HEK293 (cell line): ENCODE measurements around the gene UBAP2.

Experiments
- CTCF ChIA-PET: fragments of 350-600 bp; formaldehyde crosslinking; extraction: SDS; loops from one replicate; lab custom pipeline; 2021; ENCODE audit warnings: antibody characterized with exemption; lab: Yijun Ruan, JAX
- POLR2A ChIA-PET: fragments of 300-600 bp; formaldehyde crosslinking; extraction: SDS; loops from one replicate; lab custom pipeline; 2020; ENCODE audit warnings: antibody characterized with exemption, inconsistent platforms; lab: Yijun Ruan, JAX
- H3K27ac ChIP-seq: fragments of 200-500 bp; sonication (Bioruptor generic); 2 replicates; pipeline ENCODE4 v1.5.1; 2014; ENCODE audit warnings: low read depth, low read length, control low read depth, inconsistent platforms; ENCODE audit errors: extremely low read depth
- H3K36me3 ChIP-seq, 2 experiments: fragments of 200-500 bp in 1 of 2; sonication (Bioruptor generic) in 1 of 2; 1 replicate in 1 of 2; 2 replicates in 1 of 2; pipeline ENCODE4 v1.5.1; 2014 to 2017; ENCODE audit warnings: inconsistent platforms in 2 of 2, low read length in 2 of 2; ENCODE audit not compliant: control insufficient read depth in 2 of 2, insufficient read depth in 1 of 2
- H3K4me1 ChIP-seq: fragments of 200-500 bp; sonication (Bioruptor generic); 2 replicates; pipeline ENCODE4 v1.5.1; 2014; ENCODE audit warnings: mild to moderate bottlenecking, low read length, inconsistent platforms; ENCODE audit not compliant: control insufficient read depth, insufficient read depth
- H3K4me3 ChIP-seq: 2 replicates; pipeline ENCODE4 v1.5.1; 2011; ENCODE audit warnings: low read depth, mild to moderate bottlenecking, control low read depth, low read length, moderate library complexity
- H3K9me3 ChIP-seq: fragments of 200-500 bp; sonication (Bioruptor generic); 2 replicates; pipeline ENCODE4 v1.5.1; 2014; ENCODE audit warnings: low read depth, low read length, inconsistent platforms; ENCODE audit not compliant: control insufficient read depth, insufficient read depth
- KLF16 ChIP-seq: fragments of 450-650 bp; formaldehyde crosslinking; IDR thresholded peaks from 2 replicates; pipeline ENCODE4 v1.5.1; 2017; ENCODE audit warnings: missing biosample characterization, missing genetic modification characterization
- SCRT2 ChIP-seq: fragments of 450-650 bp; formaldehyde crosslinking; IDR thresholded peaks from 2 replicates; pipeline ENCODE4 v1.5.1; 2016; ENCODE audit warnings: missing biosample characterization, missing genetic modification characterization
- ZBTB48 ChIP-seq: fragments of 450-650 bp; formaldehyde crosslinking; IDR thresholded peaks from 2 replicates; pipeline ENCODE4 v1.5.1; 2016; ENCODE audit warnings: missing biosample characterization, missing genetic modification characterization
- ZNF114 ChIP-seq: fragments of 450-650 bp; formaldehyde crosslinking; IDR thresholded peaks from 2 replicates; pipeline ENCODE4 v1.5.0; 2017; ENCODE audit warnings: missing biosample characterization, missing genetic modification characterization
- ZNF2 ChIP-seq: fragments of 450-650 bp; formaldehyde crosslinking; IDR thresholded peaks from 2 replicates; pipeline ENCODE4 v1.5.1; 2016; ENCODE audit warnings: missing biosample characterization, missing genetic modification characterization
- ZNF221 ChIP-seq: fragments of 450-650 bp; formaldehyde crosslinking; IDR thresholded peaks from 2 replicates; pipeline ENCODE4 v1.5.1; 2017; ENCODE audit warnings: missing biosample characterization, missing genetic modification characterization, borderline replicate concordance
- ZNF654 ChIP-seq: fragments of 450-650 bp; formaldehyde crosslinking; IDR thresholded peaks from 2 replicates; pipeline ENCODE4 v1.5.1; 2016; ENCODE audit warnings: low read depth, missing biosample characterization, missing genetic modification characterization
- TF ChIP-seq, protein P1 (sequence below): fragments of 450-650 bp; formaldehyde crosslinking; IDR thresholded peaks from 2 replicates; pipeline ENCODE4 v1.5.1; 2016; ENCODE audit warnings: missing biosample characterization, missing genetic modification characterization
- TF ChIP-seq, protein P2 (sequence below): fragments of 450-650 bp; formaldehyde crosslinking; IDR thresholded peaks from 2 replicates; pipeline ENCODE4 v1.5.1; 2016; ENCODE audit warnings: missing biosample characterization, missing genetic modification characterization, low read depth
- TF ChIP-seq, protein P3 (sequence below): fragments of 450-650 bp; formaldehyde crosslinking; IDR thresholded peaks from 2 replicates; pipeline ENCODE4 v1.5.1; 2016; ENCODE audit warnings: missing biosample characterization, missing genetic modification characterization
- TF ChIP-seq, protein P4 (sequence below): fragments of 450-650 bp; formaldehyde crosslinking; IDR thresholded peaks from 2 replicates; pipeline ENCODE4 v1.5.1; 2017; ENCODE audit warnings: missing biosample characterization, missing genetic modification characterization
- TF ChIP-seq, protein P5 (sequence below): fragments of 450-650 bp; formaldehyde crosslinking; conservative IDR thresholded peaks from 2 replicates; pipeline ENCODE4 v1.5.1; 2016; ENCODE audit warnings: low read depth, missing biosample characterization, missing genetic modification characterization

The UBAP2 gene

DNA sequence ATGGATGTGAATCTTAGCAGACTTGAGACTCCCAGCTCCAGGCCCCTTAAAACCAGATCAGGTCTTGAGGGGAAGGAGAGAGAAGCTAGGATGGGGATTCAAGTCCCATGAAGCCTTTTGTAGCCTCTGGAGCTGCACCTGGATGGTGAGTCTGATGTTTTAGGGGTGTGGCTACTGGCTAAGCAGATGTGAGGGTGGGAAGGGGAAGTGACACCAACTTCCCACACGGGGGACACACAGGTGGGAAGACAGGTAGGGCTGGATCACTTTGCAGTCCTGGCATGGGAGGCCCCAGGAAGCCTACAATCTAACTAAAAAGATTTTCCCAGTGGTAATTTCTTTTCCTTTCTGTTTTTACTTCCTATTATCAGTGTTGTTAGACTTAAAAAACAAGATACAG lies 38.7 kb upstream of the UBAP2 start:
- Histone ChIP-seq H3K4me3 (no peak overlapping the region), H3K4me1 (no peaks in the 10 kb centered on the region), H3K9me3 (no peaks in the 10 kb centered on the region), H3K36me3 (peaks cover 26 to 66% of the 10 kb centered on the region in 2 experiments)
- POLR2A ChIA-PET: no interaction called here
- no peak for TF ChIP-seq ZBTB48 (tag by site-specific recombination)
- TF ChIP-seq, all 188 proteins: peak for 0
- CTCF ChIA-PET: interaction anchor here (0.7 kb wide), 1 partner anchor 21 kb away, joined by 3 read pairs; no protein-coding TSS in a partner anchor
- H3K27ac ChIP-seq: no peak overlapping the region

DNA sequence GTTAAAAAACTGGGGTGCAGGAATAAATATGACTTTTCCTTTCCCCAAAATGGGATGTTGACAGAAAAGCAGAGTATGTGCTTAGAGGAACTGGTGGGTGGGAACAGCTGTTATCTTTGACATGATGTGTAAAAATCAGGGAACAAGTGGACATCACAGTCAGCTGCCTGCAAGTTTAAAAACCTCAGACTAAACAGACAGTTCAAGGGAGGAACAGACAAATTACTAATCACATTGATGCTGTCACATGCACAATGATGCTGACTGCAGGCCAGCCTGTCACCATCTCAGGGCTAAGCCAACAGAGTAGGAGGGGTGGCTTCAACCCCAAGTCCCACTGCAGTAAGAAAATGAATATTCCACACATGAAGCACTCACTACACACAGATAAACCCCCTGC lies 38.2 kb upstream of the UBAP2 start:
- no peaks in the 10 kb centered on the region for H3K9me3 ChIP-seq
- H3K4me3 ChIP-seq: no peak overlapping the region
- ChIA-PET POLR2A (no interaction called here), CTCF (no interaction called here)
- peaks cover 26 to 62% of the 10 kb centered on the region in 2 experiments for H3K36me3 ChIP-seq
- TF ChIP-seq, protein P1, sequence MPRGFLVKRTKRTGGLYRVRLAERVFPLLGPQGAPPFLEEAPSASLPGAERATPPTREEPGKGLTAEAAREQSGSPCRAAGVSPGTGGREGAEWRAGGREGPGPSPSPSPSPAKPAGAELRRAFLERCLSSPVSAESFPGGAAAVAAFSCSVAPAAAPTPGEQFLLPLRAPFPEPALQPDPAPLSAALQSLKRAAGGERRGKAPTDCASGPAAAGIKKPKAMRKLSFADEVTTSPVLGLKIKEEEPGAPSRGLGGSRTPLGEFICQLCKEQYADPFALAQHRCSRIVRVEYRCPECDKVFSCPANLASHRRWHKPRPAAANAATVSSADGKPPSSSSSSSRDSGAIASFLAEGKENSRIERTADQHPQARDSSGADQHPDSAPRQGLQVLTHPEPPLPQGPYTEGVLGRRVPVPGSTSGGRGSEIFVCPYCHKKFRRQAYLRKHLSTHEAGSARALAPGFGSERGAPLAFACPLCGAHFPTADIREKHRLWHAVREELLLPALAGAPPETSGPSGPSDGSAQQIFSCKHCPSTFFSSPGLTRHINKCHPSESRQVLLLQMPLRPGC: no peak
- TF ChIP-seq SCRT2 (tag by site-specific recombination): no peak
- TF ChIP-seq, protein P2, sequence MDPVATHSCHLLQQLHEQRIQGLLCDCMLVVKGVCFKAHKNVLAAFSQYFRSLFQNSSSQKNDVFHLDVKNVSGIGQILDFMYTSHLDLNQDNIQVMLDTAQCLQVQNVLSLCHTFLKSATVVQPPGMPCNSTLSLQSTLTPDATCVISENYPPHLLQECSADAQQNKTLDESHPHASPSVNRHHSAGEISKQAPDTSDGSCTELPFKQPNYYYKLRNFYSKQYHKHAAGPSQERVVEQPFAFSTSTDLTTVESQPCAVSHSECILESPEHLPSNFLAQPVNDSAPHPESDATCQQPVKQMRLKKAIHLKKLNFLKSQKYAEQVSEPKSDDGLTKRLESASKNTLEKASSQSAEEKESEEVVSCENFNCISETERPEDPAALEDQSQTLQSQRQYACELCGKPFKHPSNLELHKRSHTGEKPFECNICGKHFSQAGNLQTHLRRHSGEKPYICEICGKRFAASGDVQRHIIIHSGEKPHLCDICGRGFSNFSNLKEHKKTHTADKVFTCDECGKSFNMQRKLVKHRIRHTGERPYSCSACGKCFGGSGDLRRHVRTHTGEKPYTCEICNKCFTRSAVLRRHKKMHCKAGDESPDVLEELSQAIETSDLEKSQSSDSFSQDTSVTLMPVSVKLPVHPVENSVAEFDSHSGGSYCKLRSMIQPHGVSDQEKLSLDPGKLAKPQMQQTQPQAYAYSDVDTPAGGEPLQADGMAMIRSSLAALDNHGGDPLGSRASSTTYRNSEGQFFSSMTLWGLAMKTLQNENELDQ: no peak
- no peak overlapping the region for H3K27ac ChIP-seq
- no peaks in the 10 kb centered on the region for H3K4me1 ChIP-seq

DNA sequence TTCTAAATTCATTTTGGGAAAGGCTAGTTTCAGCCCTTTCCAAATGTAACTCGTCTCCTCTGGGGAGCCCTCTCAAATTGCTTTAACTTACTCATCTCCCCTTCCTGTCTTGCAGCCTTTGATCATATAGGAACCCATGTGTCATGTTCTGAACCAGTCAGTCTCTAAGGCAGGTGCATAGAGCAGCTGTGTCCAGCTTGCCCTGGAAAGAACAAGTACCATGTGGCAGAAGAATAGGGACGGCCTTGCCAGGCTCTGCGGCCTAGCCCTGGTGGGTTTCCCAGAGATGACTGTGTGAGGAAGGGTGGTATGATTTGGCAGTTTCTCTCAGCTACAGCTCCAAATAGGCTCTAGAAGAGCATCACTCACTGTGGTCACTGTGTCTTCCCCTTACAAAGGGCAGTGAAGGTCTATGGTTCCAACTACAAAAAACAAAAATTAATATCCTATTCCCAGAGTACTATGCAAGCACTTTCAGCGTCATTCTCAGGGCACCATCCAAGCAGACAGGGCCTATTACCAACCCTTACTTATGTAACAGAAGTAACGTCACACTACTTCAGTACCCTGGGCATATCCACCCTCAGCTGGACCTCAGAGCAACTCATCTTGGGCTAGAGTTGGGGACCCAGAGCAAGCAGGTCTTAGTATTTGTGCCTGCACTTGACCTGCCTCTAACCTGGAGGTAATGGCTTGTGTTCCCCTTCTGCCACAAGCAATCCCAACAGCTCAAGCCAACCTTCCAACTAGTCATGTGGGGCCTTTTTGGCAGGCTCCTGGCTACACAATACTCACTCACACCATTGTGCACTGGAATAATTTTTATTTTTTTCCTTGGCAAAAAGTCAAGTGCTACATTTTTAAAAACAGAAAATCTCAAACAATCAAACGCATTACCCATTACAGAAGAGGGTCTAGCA lies 37.2 kb upstream of the UBAP2 start:
- no peak for TF ChIP-seq ZNF221 (tag by site-specific recombination)
- TF ChIP-seq ZNF654 (tag by site-specific recombination): no peak
- TF ChIP-seq ZNF114: no peak
- H3K4me1 ChIP-seq: no peaks in the 10 kb centered on the region
- CTCF ChIA-PET: interaction anchor here (1.9 kb wide), 1 partner anchor 12 kb away, joined by 8 read pairs; no protein-coding TSS in a partner anchor
- no peak overlapping the region for H3K4me3 ChIP-seq
- no peaks in the 10 kb centered on the region for H3K9me3 ChIP-seq
- peaks cover 21 to 52% of the 10 kb centered on the region in 2 experiments for H3K36me3 ChIP-seq
- H3K27ac ChIP-seq: no peak overlapping the region
- POLR2A ChIA-PET: interaction anchor here (0.8 kb wide), 1 partner anchor 76 kb away, joined by 3 read pairs; no protein-coding TSS in a partner anchor

DNA sequence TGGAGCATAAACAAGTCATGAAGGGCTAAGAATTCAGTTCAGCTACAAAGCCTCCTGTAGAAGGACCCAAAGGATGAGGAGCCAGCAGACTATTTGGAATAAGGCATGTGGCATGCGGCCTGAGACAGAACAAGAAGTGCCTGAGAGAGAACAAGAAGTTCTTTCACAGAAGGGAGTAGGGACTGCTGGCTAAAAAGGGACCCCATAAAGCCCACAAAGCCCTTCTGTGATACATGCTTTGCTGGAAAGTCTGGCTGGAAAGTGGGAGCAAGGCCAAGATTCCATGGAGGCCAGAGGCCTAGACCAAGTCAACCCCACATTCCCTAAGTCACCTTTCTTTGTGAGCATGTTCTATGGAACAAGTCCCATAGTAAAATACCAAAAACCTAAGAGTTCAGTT lies 35.9 kb upstream of the UBAP2 start:
- ChIA-PET POLR2A (no interaction called here), CTCF (interaction anchor here (1.9 kb wide), 1 partner anchor 11 kb away, joined by 8 read pairs; no protein-coding TSS in a partner anchor)
- Histone ChIP-seq H3K9me3 (no peaks in the 10 kb centered on the region), H3K36me3 (peaks cover 17 to 39% of the 10 kb centered on the region in 2 experiments), H3K4me1 (no peaks in the 10 kb centered on the region), H3K27ac (0 out of 2 replicates have a peak overlapping the region, but pooled peaks have one; percentile 24), H3K4me3 (no peak overlapping the region)
- TF ChIP-seq ZNF2 (tag by site-specific recombination): no peak
- TF ChIP-seq, protein P3, sequence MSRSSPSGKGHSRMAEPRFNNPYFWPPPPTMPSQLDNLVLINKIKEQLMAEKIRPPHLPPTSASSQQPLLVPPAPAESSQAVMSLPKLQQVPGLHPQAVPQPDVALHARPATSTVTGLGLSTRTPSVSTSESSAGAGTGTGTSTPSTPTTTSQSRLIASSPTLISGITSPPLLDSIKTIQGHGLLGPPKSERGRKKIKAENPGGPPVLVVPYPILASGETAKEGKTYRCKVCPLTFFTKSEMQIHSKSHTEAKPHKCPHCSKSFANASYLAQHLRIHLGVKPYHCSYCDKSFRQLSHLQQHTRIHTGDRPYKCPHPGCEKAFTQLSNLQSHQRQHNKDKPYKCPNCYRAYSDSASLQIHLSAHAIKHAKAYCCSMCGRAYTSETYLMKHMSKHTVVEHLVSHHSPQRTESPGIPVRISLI (tag by site-specific recombination): no peak
- no peak for TF ChIP-seq KLF16
- TF ChIP-seq, protein P4, sequence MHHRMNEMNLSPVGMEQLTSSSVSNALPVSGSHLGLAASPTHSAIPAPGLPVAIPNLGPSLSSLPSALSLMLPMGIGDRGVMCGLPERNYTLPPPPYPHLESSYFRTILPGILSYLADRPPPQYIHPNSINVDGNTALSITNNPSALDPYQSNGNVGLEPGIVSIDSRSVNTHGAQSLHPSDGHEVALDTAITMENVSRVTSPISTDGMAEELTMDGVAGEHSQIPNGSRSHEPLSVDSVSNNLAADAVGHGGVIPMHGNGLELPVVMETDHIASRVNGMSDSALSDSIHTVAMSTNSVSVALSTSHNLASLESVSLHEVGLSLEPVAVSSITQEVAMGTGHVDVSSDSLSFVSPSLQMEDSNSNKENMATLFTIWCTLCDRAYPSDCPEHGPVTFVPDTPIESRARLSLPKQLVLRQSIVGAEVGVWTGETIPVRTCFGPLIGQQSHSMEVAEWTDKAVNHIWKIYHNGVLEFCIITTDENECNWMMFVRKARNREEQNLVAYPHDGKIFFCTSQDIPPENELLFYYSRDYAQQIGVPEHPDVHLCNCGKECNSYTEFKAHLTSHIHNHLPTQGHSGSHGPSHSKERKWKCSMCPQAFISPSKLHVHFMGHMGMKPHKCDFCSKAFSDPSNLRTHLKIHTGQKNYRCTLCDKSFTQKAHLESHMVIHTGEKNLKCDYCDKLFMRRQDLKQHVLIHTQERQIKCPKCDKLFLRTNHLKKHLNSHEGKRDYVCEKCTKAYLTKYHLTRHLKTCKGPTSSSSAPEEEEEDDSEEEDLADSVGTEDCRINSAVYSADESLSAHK: no peak
- TF ChIP-seq, protein P5, sequence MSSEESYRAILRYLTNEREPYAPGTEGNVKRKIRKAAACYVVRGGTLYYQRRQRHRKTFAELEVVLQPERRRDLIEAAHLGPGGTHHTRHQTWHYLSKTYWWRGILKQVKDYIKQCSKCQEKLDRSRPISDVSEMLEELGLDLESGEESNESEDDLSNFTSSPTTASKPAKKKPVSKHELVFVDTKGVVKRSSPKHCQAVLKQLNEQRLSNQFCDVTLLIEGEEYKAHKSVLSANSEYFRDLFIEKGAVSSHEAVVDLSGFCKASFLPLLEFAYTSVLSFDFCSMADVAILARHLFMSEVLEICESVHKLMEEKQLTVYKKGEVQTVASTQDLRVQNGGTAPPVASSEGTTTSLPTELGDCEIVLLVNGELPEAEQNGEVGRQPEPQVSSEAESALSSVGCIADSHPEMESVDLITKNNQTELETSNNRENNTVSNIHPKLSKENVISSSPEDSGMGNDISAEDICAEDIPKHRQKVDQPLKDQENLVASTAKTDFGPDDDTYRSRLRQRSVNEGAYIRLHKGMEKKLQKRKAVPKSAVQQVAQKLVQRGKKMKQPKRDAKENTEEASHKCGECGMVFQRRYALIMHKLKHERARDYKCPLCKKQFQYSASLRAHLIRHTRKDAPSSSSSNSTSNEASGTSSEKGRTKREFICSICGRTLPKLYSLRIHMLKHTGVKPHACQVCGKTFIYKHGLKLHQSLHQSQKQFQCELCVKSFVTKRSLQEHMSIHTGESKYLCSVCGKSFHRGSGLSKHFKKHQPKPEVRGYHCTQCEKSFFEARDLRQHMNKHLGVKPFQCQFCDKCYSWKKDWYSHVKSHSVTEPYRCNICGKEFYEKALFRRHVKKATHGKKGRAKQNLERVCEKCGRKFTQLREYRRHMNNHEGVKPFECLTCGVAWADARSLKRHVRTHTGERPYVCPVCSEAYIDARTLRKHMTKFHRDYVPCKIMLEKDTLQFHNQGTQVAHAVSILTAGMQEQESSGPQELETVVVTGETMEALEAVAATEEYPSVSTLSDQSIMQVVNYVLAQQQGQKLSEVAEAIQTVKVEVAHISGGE (tag by site-specific recombination): no peak
